Effector memory CD8-positive, alpha-beta T cell (primary cell): ENCODE data around the gene PDE3B.
A peak's percentile ranks its signal among the peaks of the same experiment; 100 is the strongest.
"Not testable (repeated sequence)": the region's sequence is repeated elsewhere in the genome, so short reads cannot be mapped to it uniquely, and the experiment has no call there.

Experiments used
- ATAC-seq: fragments of 150-1000 bp; cut with Tn5 transposase; replicated peaks from 2 replicates; pipeline ENCODE4 v1.10.0; 2021; ENCODE audit warnings: mild to moderate bottlenecking, moderate library complexity
- DNase-seq, 3 experiments: peaks; one replicate each; pipeline ENCODE4 v3.0.0; 2021
- H3K27ac Mint-ChIP-seq, 2 donors: one replicate each; pipeline ENCODE4 v1.8.0; 2022; ENCODE audit warnings: mild to moderate bottlenecking in 2 of 2, mixed read lengths in 2 of 2, moderate library complexity in 2 of 2
- H3K27me3 Mint-ChIP-seq, 2 donors: one replicate each; pipeline ENCODE4 v1.8.0; 2022; ENCODE audit warnings: mixed read lengths in 2 of 2
- H3K36me3 Mint-ChIP-seq: one replicate; pipeline ENCODE4 v1.8.0; 2022; ENCODE audit warnings: mild to moderate bottlenecking, moderate library complexity, mixed read lengths; ENCODE audit not compliant: insufficient read depth
- H3K4me1 Mint-ChIP-seq, 2 donors: one replicate each; pipeline ENCODE4 v1.8.0; 2022; ENCODE audit warnings: low read depth in 2 of 2, mixed read lengths in 2 of 2
- H3K4me3 Mint-ChIP-seq, 2 donors: one replicate each; pipeline ENCODE4 v1.8.0; 2022; ENCODE audit warnings: mild to moderate bottlenecking in 2 of 2, mixed read lengths in 2 of 2, moderate library complexity in 2 of 2
- H3K9me3 Mint-ChIP-seq, 2 donors: one replicate each; pipeline ENCODE4 v1.8.0; 2022; ENCODE audit warnings: mixed read lengths in 2 of 2

PDE3B gene

DNA sequence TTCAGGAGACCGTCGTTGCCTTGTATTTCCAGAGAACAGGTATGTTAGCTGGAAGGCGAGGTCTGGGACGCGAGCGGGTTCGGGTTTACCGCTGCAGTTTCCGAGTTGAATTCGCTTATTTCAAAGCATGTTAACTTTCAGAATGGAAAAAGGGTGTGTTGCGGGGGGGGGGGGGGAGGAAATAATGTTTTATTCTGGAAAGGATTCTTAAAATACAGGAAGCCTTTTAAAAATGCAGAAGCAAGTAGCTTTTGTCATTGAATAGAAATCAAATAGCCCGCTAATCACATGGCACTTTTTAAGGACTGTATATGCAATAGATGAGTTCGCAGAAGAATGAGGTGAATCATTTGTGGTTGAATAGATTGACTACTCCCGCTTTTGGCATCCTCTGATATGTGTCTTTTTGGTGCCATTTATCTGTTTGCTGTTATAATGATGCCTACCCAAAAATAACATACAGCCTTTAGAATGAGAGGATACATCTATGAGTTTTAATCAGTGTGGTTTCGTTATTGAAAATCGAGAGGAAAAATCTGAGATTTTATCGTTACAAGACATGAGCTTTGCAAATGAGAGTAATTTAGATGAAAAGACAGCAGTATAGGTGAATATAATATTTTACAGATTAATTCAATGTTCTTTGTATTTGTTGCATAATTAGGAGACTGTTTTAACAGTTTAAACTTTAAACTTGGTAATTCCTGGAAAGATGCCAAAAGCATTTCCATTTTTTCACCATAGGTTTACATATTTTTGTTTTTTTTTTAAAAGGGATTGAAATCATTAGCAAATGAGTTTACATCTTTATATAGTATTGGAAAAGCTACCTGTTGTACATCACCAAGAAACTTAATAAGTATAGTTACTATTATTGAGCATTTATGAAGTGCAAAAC, 1.7 kb downstream of the PDE3B start:
- Mint-ChIP-seq H3K36me3 (peaks cover 25% of the 10 kb centered on the region), H3K4me1 (peaks cover 27 to 53% of the 10 kb centered on the region in 2 donors), H3K9me3 (no peaks in the 10 kb centered on the region), H3K4me3 (peak overlapping the region; percentile 86 to 97), H3K27ac (peak overlapping the region; percentile 89 to 90), H3K27me3 (no peaks in the 10 kb centered on the region)
- DNase-seq (no peak), ATAC-seq (peak; percentile 24)

DNA sequence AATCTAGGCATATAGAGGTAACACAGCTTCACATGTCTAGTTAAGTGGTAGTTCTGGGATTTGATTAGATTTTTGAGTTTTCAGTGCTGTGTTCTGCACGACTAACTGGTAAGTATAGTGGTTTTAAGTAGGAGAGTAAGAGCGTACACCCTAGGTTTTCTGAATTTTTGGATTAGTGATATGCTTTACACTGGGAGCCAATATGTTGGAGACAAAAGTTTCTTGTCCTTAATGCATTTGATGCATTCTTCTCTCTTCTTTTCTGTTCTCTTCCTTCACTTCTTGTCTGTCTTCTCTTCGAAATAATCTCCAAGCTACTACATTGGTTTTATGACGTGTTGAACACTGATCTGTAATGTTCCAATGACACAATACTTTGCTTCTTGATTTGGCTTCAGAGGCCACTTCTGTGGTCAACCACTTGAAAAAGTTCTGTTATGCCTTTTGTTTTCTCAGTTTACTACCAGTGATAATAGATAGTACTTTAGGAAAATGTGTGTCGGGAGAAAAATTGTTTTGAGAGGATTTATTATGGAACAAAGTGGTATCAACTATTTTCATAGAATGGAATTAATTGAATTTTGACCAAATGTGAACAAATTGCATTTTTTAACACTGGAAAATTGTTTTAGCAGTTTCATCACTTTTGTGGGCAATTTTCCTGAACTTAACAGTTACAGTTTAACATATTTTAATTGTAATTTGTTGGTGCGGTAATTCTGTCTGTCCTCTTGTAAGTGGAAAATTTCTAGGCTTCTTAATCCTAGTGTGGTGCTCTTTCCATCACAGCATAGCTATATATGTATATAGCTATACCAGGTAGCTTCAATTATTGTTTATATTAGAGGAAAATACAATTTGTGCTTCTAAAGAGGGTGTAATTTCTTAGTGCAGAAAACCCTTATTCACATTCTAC, 2.6 kb downstream of the PDE3B start:
- Mint-ChIP-seq H3K4me1 (peaks cover 31 to 55% of the 10 kb centered on the region in 2 donors), H3K36me3 (peaks cover 28% of the 10 kb centered on the region)
- DNase-seq = no peak

DNA sequence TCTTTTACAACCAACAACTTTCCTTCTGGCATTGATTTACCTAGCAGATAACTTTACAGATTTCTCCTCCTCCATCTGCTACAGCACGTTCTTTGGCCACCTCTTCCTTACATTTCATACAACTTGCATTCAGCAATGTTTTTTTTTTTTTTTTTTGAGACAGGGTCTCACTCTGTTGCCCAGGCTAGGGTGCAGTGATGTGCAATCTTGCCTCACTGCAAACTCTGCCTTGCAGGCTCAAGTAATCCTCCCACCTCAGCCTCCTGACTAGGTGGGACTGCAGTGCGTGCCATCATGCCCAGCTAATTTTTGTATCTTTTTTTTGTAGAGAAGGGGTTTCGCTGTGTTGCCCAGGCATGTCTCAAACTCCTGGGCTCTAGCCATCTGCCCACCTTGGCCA, 6.5 kb downstream of the PDE3B start:
- Mint-ChIP-seq H3K4me1 (peaks cover 28 to 63% of the 10 kb centered on the region in 2 donors), H3K27me3 (no peaks in the 10 kb centered on the region)

More for the DNA sequence above, 2.6 kb downstream of the PDE3B start:
- no peaks in the 10 kb centered on the region for H3K27me3 Mint-ChIP-seq
- ATAC-seq = no peak
- H3K4me3 Mint-ChIP-seq = peak overlapping the region; percentile 86 to 97
- H3K9me3 Mint-ChIP-seq = no peaks in the 10 kb centered on the region
- H3K27ac Mint-ChIP-seq = peak overlapping the region; percentile 65 to 90

DNA sequence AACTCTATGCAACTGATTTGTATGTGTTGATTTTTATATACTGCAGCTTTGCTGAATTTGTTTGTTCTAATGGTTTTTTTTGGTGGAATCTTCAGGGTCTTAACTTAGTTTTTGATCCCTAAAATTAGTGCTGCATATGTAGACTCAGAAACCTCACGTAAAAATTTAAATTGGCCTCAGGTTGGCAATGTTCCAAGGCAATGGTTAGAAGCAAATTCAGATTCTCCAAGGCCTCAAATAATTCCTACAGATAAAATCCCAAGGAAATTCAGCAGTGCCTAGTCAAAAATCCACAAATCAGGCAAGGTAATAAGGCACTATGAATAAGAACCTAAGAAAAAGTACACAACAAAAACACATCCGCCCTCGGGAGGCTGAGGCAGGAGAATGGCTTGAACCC, 9.5 kb downstream of the PDE3B start:
- Mint-ChIP-seq H3K9me3 (no peaks in the 10 kb centered on the region), H3K4me1 (peaks cover 31 to 64% of the 10 kb centered on the region in 2 donors), H3K27me3 (no peaks in the 10 kb centered on the region), H3K4me3 (peak overlapping the region in 1 of 2 donors; percentile 25), H3K36me3 (peaks cover 20% of the 10 kb centered on the region), H3K27ac (no peak overlapping the region)
- DNase-seq = no peak
- no peak for ATAC-seq

More for the DNA sequence above, 6.5 kb downstream of the PDE3B start:
- peaks cover 27% of the 10 kb centered on the region for H3K36me3 Mint-ChIP-seq
- ATAC-seq (no peak), DNase-seq (no peak)
- no peak overlapping the region for H3K27ac Mint-ChIP-seq
- H3K4me3 Mint-ChIP-seq = peak overlapping the region in 1 of 2 donors; percentile 23
- no peaks in the 10 kb centered on the region for H3K9me3 Mint-ChIP-seq

DNA sequence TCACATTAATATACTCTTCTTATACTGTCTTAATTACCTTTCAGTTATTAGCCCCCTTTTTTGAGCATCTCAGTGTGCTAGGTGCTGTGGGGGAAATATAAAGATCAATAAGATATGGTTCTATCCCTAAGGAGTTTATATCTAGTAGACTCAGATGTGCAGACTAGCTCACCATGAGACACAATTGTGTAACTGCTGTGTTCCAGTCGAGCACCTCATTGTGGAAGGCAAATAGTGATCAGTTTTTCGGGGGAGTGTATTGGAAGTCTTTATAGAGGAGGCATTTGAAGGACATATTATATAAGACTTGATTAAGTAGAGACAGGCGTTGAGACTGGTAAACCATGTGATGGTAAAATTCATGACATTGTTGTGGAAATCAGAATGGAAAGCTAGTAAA, 11.8 kb downstream of the PDE3B start:
- peaks cover 33% of the 10 kb centered on the region for H3K36me3 Mint-ChIP-seq
- ATAC-seq (no peak), DNase-seq (no peak)
- no peaks in the 10 kb centered on the region for H3K9me3 Mint-ChIP-seq
- H3K27me3 Mint-ChIP-seq = no peaks in the 10 kb centered on the region
- H3K27ac Mint-ChIP-seq = no peak overlapping the region
- peaks cover 23 to 45% of the 10 kb centered on the region in 2 donors for H3K4me1 Mint-ChIP-seq
- no peak overlapping the region for H3K4me3 Mint-ChIP-seq

DNA sequence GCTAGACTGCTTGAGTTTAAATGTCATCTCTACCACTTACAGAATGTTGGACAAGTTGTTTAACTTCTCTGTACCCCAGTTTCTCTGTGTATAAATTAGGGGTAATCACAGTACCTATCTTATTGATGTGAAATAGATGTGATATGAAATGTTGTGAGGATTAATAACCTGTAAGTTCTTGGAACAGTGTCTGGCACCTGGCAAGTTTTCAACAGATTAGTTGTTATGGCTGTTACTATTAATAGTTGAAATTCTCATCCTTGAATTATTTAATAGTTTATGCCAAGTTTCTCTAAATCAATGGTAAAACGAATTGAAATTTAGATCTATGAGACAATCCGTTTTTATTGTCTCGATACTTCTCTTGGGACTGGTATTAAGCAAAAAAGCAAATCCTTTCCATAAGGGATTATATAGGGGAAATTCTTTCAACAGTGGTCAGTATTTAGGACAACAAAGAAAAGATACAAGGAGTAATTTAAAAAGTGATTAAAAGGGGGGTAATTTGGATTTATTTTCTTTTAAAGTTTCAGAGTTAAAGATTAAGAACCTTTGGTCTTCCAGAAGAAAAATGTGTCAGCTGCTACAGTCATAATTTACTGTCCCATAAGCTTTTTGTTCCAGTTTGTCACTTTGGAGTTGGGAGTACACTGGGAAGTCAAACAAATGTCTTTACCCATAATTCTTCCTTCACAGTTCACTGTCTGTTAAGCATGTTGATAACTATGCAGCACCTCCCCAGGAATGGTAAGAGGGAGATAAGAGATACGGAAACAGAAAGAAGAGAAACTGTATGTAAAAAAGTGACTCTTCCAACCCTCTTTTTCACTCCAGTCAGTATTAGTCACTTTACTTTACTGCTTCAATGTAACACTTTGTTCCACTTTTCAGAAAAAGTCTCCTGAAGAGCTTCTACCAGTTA, 13.2 kb downstream of the PDE3B start:
- H3K27ac Mint-ChIP-seq = no peak overlapping the region
- ATAC-seq = no peak
- H3K4me3 Mint-ChIP-seq = no peak overlapping the region
- no peaks in the 10 kb centered on the region for H3K27me3 Mint-ChIP-seq
- no peak for DNase-seq
- no peaks in the 10 kb centered on the region for H3K9me3 Mint-ChIP-seq
- peaks cover 44% of the 10 kb centered on the region for H3K36me3 Mint-ChIP-seq
- H3K4me1 Mint-ChIP-seq = peaks cover 22 to 43% of the 10 kb centered on the region in 2 donors

DNA sequence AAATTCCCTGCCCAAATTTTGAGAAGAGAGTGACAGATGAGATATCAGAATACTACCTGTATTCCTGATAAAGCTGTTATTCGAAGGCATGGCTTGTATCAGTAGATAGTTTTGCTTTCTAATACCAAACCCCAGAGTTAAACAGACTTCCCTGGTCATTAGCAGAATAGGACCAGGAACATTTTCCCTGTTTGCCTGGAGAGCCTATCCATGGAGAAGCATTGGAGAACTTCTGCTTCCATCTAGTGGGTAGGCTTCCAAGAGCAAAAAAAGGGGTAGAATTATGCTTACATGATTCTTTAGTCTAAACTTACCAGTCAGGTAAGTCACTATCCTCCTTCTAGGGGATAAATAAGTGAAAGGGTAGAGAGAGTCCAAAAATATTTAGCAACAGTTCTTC, 14.2 kb downstream of the PDE3B start:
- peaks cover 54% of the 10 kb centered on the region for H3K36me3 Mint-ChIP-seq
- DNase-seq = no peak
- H3K27ac Mint-ChIP-seq = no peak overlapping the region
- no peak overlapping the region for H3K4me3 Mint-ChIP-seq
- H3K9me3 Mint-ChIP-seq = no peaks in the 10 kb centered on the region
- no peaks in the 10 kb centered on the region for H3K27me3 Mint-ChIP-seq
- no peak for ATAC-seq
- H3K4me1 Mint-ChIP-seq = peaks cover 19 to 38% of the 10 kb centered on the region in 2 donors

DNA sequence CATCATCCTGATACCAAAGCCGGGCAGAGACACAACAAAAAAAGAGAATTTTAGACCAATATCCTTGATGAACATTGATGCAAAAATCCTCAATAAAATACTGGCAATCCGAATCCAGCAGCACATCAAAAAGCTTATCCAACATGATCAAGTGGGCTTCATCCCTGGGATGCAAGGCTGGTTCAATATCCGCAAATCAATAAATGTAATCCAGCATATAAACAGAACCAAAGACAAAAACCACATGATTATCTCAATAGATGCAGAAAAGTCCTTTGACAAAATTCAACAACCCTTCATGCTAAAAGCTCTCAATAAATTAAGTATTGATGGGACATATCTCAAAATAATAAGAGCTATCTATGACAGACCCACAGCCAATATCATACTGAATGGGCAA, 21.3 kb downstream of the PDE3B start:
- H3K27ac Mint-ChIP-seq, ATAC-seq, DNase-seq, H3K9me3 Mint-ChIP-seq, H3K27me3 Mint-ChIP-seq, H3K4me3 Mint-ChIP-seq: not testable (repeated sequence)
- H3K36me3 Mint-ChIP-seq = peaks cover 52% of the 10 kb centered on the region
- peaks cover 9 to 16% of the 10 kb centered on the region in 2 donors for H3K4me1 Mint-ChIP-seq

DNA sequence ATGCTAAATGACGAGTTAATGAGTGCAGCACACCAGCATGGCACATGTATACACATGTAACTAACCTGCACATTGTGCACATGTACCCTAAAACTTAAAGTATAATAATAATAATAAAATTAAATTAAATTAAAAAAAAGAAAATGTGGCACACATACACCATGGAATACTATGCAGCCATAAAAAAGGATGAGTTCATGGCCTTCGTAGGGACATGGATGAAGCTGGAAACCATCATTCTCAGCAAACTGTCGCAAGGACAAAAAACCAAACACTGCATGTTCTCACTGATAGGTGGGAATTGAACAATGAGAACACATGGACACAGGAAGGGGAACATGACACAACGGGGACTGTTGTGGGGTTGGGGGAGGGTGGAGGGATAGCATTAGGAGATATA, 23.7 kb downstream of the PDE3B start:
- DNase-seq, H3K27me3 Mint-ChIP-seq, H3K9me3 Mint-ChIP-seq, H3K27ac Mint-ChIP-seq, H3K4me3 Mint-ChIP-seq, ATAC-seq: not testable (repeated sequence)
- peaks cover 28% of the 10 kb centered on the region for H3K36me3 Mint-ChIP-seq
- peaks cover 14 to 27% of the 10 kb centered on the region in 2 donors for H3K4me1 Mint-ChIP-seq

DNA sequence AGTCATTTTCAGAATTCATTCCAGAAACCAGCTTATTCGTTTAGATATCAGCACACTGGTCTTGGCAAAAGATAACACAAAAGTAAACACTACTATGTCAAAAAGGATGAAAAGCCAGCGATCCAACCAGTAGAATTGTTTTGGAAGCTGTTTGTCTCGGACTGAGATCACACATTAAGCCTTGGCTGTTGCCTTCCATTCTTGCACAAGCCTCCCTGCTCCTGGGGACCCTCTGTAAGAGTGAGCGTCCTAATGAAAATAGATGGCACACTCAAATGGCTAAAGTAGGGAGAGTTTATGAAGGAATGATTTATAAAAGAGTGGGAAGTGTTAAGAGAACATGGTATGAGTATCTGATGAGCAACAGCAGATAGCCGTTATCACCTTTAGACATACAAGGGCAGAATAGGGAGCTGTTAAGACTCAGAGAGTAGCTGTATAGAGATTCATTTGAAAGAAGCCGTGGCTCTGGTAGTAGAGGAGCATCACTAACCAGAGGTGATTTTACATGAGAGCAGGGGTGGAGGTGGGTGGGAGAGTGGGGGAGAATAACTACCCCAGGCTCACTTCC, 25.2 kb downstream of the PDE3B start:
- ATAC-seq (peak; percentile 48), DNase-seq (no peak)
- no peak overlapping the region for H3K4me3 Mint-ChIP-seq
- H3K27me3 Mint-ChIP-seq = no peaks in the 10 kb centered on the region
- peaks cover 21% of the 10 kb centered on the region for H3K36me3 Mint-ChIP-seq
- H3K9me3 Mint-ChIP-seq = peaks cover 0 to 5% of the 10 kb centered on the region in 2 donors
- peak overlapping the region in 1 of 2 donors; percentile 60 for H3K27ac Mint-ChIP-seq
- peaks cover 17 to 35% of the 10 kb centered on the region in 2 donors for H3K4me1 Mint-ChIP-seq

DNA sequence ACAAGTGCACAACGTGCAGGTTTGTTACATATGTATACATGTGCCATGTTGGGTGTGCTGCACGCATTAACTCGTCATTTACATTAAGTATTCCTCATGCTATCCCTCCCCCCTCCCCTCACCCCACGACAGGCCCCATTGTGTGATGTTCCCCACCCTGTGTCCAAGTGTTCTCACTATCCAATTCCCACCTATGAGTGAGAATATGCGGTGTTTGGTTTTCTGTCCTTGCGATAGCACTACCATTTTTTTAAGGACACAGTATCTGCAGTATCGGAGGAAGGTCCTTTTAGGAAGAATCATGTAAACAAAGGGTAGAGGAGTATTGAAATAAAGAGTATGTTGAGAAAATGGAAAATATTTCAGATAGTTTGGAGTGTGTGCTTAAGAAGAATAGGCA, 25.9 kb downstream of the PDE3B start:
- Mint-ChIP-seq H3K4me1 (peaks cover 22 to 41% of the 10 kb centered on the region in 2 donors), H3K9me3 (no peaks in the 10 kb centered on the region), H3K27ac (no peak overlapping the region), H3K27me3 (no peaks in the 10 kb centered on the region), H3K36me3 (peaks cover 21% of the 10 kb centered on the region), H3K4me3 (no peak overlapping the region)
- ATAC-seq = no peak
- DNase-seq = no peak

DNA sequence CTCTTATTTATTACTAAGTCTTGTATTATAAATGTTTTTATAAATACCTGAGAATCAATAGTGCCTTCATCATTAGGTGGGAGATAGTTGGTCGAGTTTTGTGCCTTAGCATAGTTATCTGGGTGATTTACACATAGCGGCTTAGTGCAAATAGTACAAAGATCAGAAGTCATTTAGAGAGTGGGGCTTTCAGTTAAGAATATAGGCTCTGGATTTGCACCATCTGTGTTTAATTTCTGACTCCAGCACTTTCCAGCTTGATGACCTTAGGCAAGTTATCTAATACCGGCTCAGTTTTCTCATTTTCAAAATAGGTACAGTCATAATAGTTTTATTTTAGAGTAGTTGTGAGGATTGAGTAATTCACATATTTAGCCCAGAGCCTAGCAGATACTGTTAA, 26.4 kb downstream of the PDE3B start:
- DNase-seq = no peak
- Mint-ChIP-seq H3K27me3 (no peaks in the 10 kb centered on the region), H3K36me3 (peaks cover 21% of the 10 kb centered on the region), H3K4me3 (no peak overlapping the region), H3K4me1 (peaks cover 23 to 43% of the 10 kb centered on the region in 2 donors), H3K27ac (no peak overlapping the region), H3K9me3 (no peaks in the 10 kb centered on the region)
- no peak for ATAC-seq
